SK-N-SH treated with all-trans-retinoic acid at 6 μM for 48 hours (cell line): ENCODE data around the gene CTNNA3.

ENCODE experiments used
- ARNTL ChIP-seq: fragments of 450-650 bp; formaldehyde crosslinking; IDR thresholded peaks from 2 replicates; pipeline ENCODE4 v1.5.0; 2020; ENCODE audit warnings: low read depth, mild to moderate bottlenecking, moderate library complexity, borderline replicate concordance
- CSDC2 ChIP-seq: fragments of 250-450 bp; sonication (Bioruptor Pico); IDR thresholded peaks from 2 replicates; pipeline ENCODE4 v1.5.0; 2020; ENCODE audit warnings: mild to moderate bottlenecking, moderate library complexity
- OSR1 ChIP-seq: fragments of 250-450 bp; sonication (Bioruptor Pico); IDR thresholded peaks from 2 replicates; pipeline ENCODE4 v1.8.0; 2022; ENCODE audit warnings: moderate library complexity, mild to moderate bottlenecking, inconsistent platforms
- RARB ChIP-seq: fragments of 250-450 bp; sonication (Bioruptor Pico); IDR thresholded peaks from 2 replicates; pipeline ENCODE4 v1.8.0; 2021; ENCODE audit warnings: mild to moderate bottlenecking, moderate library complexity
- SNAI2 ChIP-seq: fragments of 250-450 bp; sonication (Bioruptor Pico); IDR thresholded peaks from 2 replicates; pipeline ENCODE4 v1.5.0; 2020; ENCODE audit warnings: mild to moderate bottlenecking, moderate library complexity
- TOX ChIP-seq: fragments of 250-450 bp; sonication (Bioruptor Pico); IDR thresholded peaks from 2 replicates; pipeline ENCODE4 v1.8.0; 2021; ENCODE audit warnings: mild to moderate bottlenecking, moderate library complexity, borderline replicate concordance
- ZFP3 ChIP-seq: fragments of 250-450 bp; sonication (Bioruptor Pico); IDR thresholded peaks from 2 replicates; pipeline ENCODE4 v1.5.0; 2020; ENCODE audit warnings: mild to moderate bottlenecking, moderate library complexity
- ZFP30 ChIP-seq: fragments of 450-650 bp; formaldehyde crosslinking; IDR thresholded peaks from 2 replicates; pipeline ENCODE4 v1.5.0; 2022; ENCODE audit warnings: mild to moderate bottlenecking, moderate library complexity
- ZNF565 ChIP-seq: fragments of 450-650 bp; formaldehyde crosslinking; conservative IDR thresholded peaks from 2 replicates; pipeline ENCODE4 v1.5.0; 2020; ENCODE audit warnings: low read depth, mild to moderate bottlenecking, moderate library complexity

GRCh38 chr10:66214721-66215404 lies 1481.1 kb downstream of the CTNNA3 start:
- TF ChIP-seq ZNF565 (CRISPR knock-in tag) (no peak), ARNTL (CRISPR knock-in tag) (no peak), RARB (CRISPR knock-in tag) (no peak), OSR1 (CRISPR knock-in tag) (no peak), TOX (no peak), SNAI2 (CRISPR knock-in tag) (no peak), ZFP30 (no peak), ZFP3 (CRISPR knock-in tag) (no peak), CSDC2 (CRISPR knock-in tag) (no peak)
